Activated CD8-positive, alpha-beta memory T cell treated with anti-CD3 and anti-CD28 coated beads, Interleukin-2, amount 50 U/mL, for 1 hour (primary cell): ENCODE data around the gene AGK.
"Not testable (repeated sequence)": the region's sequence is repeated elsewhere in the genome, so short reads cannot be mapped to it uniquely, and the experiment has no call there.

Experiments
- DNase-seq: peaks from one replicate; pipeline ENCODE4 v3.0.0-alpha.2; 2020; ENCODE audit errors: extremely low read depth

AGK gene

DNA sequence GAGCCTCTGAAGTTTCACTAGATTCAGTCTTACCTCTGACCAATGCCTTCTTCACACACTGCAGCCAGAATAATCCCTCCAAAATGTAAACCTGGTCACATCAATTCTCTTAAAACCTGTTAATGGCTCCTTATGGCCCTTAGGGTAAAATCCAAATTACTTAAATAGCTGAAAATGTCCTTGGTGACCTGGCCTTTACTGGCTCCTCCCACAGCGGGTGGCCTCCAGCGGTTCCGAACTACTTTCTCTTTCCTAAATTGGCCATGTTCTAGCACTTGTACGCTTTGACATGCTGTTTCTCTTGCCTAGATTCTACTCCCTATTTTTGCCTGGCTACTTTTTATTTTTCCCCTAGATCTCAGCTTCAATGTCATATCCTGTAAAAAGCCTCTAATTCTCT lies 36.1 kb downstream of the AGK start:
- DNase-seq, result no peak

DNA sequence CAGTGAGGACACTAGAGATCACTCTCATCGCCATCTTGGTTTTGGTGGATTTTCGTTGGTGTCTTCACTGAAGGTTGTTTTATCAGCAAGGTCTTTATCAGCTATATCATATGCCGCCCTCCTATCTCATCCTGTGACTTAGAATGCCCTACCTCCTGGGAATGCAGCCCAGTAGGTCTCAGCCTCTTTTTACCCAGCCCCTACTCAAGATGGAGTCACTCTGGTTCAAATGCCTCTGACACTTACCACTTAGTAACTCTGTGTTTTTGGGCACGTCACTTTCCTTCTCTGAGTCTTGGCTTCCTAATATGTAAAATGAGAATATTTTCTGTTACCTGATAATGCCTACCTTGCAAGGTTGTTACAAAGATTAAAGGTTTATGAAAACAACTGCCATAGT lies 37.7 kb downstream of the AGK start:
- no peak for DNase-seq

DNA sequence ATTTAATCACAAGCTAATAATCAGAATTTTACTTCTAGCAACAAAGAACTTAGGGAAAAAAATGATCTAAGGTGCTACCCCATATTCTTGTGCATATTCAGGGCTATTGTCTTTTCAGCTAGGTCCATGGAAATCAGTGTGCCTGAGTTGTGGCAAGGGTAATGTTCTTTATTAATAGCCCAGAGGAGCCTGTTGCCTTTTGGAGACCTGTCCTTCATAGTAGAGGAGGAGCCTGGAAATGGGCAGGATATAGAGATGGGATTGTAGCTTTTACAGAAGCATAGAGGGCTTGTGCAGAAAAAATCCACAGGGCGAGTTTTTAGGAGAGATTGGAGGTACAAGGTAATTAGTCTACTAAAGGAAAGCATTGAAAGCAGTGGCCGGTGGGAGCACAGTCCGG lies 38.9 kb downstream of the AGK start:
- DNase-seq, result no peak

DNA sequence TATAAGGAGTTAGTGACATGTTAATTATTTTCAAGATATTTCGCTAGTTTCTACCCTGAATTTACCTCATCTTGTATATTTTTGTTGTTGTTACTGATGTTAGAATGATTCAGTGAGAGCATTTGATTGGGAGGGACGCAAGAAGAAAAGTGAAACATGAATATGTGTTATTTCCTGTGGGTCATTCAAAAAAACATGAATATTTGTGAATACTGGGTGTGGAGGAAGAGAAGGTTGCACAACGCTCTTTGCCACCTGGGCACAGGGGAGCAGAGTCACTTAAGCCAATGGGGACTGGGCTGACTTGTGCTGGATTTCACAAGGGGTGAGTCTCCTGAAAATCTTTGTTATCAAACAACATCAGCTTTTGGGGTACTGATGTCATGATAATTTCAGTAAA lies 39.5 kb downstream of the AGK start:
- no peak for DNase-seq

DNA sequence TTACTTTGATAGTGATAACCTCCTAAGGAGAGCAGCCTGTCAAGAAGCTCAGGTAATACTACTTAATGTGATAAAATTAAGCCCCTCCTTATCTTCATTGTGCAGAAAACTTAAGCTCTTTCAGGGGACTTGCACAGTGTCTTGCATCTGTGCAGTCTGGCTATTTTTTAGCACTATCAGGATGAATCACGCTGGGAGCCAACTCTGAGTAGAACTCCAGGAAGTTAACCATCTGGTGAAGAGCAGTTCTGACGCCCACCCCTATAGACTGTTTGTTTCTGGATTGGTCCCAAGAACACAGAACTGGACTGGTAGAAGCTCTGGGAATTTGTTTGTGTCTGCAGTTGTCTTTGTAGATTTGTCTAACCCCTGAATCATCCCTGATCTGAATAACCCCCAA lies 41.9 kb downstream of the AGK start:
- no peak for DNase-seq

DNA sequence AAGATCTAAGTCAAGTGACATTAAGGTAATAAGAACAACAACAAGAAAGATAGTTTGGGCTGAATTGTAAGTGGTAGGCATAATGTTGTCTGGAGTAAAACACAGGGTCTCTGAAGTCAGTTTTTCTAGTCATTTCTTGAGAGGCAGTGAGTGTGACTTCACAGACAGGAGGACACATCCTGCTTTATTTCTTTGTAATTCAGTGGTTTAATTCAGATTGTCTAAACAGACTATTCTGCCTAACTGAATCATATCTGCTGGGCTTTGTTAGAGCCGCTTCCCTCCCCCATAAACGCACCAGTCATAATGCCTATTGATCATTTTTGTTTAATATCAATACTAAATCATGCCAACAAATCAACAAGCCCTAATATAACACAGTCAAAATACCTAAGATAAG lies 46.8 kb downstream of the AGK start:
- DNase-seq, result no peak

DNA sequence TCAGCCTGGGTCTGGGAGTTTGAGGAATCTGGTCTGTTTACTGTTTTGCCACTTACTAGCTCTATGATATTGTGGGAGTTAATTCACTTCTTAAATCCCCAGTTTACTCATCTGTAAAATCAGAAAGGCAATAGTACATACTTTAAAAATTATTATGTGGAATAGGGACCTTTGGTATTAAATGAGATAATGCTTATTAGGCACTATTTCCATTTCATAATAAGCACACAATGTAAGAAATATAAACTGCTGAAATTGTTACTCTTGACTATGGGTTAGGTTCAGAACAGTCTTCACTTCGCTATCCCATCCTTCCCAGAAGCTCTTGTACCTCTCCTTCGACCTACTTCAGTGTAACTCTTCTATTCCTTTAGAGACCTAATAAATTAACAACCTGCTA lies 47.2 kb downstream of the AGK start:
- no peak for DNase-seq

DNA sequence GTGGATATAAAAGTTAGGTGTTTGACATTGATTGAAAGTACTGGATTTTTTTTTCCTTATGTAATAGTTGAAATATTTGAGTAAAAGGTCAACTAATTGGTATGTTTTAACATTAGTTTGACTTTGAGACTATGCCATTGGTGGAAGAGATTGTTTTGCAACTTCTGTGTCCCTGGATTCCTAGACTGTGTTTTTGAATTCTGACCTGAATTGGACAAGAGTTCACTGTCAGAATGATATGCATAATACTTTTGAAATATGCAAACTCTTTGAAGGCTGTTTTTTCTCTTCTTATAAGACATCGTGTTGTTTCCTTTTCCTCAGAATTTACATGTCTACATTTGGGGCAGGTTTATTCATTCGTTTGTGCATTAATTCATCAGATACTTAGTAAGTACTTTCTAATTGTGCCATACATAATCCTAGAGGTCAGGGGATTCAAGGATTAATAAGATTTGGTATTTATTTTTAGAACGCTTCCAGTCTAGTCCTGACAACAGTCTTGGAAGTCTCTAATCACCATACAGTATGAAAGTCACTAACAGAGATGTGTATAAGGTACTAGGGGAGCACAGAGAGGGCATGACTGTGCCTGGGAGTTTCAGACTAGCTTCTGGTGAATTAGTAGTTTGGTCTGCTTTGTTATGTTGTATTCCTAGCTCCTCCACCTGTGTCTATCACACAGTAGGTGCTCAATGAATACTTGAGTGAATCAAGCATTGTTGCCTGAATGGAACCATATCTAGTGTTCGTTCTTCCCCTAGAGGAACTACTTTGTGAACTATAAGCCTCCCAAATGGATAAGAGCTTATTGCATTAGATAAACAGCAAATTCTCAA lies 49.2 kb downstream of the AGK start:
- DNase-seq, result no peak

DNA sequence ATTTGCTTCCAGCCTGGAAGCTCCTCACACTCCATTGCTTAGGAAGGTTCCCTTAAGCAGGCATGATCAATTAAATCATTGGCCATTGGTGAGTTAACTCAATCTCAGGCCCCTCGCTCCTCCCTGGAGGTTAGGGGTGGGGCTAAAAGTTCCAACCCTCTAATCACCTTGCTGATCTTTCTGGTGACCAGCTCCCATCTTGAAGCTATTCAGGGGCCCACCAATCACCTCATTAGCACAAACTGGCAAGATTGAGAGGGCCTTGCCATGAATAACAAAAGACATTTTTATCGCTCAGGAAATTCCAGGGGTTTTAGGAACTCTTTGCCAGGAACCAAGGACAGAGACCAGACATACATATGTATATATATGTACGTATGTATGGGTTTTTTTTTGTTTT lies 58.4 kb downstream of the AGK start:
- no peak for DNase-seq

DNA sequence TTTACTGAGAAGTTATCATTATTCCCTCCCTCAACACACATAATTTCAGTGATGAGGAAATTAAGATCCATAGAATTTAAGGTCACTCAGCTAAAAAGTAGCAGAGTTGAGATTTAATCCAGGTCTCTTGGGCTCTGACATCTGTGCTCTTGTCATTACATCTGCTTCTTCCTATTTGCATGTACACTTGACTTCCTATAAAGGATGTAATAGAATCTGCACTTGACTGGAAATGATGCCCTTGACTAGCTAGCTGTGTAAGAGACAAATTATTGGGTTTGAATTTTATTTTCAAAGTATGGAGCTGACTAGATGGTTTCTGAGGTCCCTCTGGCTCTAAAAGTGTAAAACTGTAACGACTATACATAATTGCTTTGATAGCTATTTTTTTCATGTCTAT lies 59.5 kb downstream of the AGK start:
- no peak for DNase-seq

DNA sequence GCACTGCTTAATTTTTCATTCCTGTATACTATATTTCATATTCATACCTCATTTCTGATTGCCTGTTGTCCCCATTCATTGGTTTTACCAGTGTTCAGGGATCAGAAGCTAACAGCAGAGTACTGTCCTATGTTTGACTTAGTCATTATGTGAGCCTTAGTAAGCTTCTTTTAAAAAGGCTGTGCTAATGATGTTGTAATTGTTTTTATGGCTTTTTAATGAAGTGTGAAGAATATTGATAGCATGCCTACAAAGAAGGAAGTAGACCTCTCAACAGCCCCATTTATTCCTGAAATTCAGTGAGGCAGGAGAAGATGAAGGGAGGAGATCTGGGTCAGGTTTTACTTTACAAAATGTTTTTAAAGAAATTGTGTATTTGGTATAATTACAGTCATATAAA lies 61.7 kb downstream of the AGK start:
- DNase-seq, result no peak

DNA sequence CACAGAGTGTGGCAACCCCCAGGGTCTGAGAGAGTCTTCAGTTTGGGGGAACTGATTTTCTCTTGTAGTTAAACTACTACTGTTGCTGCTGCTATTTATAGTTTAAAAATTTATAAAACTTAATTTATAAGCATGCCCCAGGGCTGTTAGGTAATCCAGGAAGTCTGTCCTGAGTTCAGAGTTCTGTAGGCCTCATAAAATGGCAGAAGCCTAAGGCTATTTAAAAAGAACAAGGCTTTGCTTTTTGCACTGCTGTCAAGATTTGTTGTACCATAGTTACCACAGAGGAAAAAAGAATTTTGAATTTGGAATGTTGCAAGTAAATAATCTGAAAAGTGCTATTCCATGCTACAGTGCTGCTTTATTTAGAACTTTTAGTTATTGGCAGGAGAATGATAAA lies 66.1 kb downstream of the AGK start:
- no peak for DNase-seq

DNA sequence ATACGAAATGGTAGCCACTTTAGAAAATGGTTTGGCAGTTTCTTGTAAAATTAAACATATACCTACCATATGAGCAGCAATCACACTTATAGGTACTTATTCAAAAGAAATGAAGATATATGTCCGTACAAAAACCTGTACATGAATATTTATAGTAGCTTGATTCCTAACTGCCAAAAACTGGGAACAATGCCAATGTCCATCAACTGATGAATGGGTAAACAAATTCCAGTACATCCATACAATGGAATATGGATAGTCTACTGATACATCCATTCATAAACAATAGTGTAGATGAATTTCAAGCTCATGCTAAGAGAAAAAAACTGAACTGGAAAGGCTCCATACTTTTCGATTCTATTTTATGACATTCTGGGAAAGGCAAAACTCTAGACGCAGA lies 68.5 kb downstream of the AGK start:
- DNase-seq, result no peak

DNA sequence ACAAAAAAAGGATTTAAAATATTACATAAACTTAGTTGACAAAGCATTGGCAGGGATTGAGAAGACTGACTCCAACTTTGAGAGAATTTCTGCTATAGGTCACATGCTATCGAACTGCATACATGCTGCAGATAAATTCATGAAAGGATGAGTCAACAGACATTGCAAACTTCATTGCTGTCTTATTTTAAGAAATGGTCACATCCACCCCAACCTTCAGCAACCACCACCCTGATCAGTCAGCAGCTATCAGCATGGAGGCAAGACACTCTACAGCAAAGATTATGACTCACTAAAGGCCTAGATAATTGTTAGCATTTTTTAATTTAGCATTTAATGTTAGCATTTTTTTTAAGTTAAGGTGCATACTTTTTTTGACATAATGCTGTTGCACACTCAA lies 73.6 kb downstream of the AGK start:
- no peak for DNase-seq

DNA sequence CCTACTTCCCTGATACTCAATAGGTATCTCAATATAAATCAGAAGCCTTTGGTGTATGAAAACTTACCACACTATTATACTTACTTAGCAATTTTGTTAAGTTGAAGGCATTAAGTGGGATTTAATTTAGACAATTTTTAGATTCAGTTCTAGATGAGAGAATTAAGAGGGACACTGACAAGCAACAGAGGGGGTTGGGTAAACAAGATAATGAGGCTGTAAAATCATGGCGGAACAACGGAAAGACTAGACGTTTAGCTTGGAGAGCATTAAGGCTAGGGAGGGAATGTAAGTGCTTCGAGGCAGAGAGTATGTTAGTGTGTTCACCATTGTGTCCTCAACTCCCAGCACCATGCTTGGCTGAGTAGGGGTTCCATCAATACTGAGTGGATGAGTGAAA lies 79.4 kb downstream of the AGK start:
- DNase-seq, result no peak

DNA sequence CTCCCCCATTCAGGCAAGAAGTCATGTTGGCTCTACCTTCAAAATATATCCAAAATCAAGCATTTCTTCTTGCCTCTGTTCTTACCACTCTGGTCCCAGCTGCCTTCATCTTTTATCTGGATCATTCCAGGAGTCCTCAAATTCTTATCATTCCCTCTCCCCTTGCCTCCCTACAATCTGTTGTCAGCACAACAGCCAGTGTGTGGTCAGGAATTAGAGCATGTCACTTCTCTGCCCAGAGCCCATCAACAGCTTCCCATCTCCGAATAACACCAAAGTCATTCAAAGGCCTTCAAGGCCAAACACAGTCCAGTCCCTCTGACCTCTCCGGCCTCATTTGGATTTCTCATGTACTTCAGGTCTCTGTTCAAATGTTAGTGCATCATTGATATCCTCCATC lies 80.3 kb downstream of the AGK start:
- no peak for DNase-seq

DNA sequence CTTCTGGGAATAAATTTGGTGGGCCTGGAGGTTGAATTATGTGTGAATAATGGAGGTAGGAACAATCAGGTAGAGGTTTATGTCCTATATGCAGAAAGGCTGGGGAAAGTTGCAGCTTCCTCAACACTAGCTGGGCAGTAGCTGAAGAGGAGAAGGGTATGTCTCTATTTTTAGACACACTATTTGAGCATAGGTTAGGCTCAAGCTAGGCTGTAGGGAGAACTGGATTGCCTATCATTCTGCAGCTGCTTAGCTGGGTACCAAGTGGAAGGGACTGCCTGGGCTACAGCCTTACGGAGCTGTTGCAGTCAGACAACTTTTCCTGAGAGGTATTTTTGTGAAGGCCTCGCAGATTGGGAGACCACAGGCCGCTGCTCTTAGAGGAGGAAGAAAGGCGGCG lies 82.9 kb downstream of the AGK start:
- no peak for DNase-seq

DNA sequence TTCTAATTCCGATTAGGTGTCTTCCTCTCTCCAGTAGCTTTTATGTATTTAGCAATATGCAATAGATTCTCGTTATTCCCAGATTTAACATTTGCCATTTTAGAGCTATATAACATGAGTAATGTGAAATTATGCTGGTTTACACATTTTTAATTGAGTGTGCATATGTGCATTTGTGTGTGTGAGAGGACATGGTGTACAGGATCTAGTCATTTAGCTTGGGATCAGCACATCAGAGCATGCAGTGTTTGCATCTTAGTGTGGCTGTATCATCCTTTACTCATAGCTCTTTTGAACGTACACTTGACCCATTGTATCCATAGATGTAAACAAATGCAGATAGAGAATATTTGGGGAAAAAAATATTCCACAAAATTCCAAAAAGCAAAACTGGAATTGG lies 84.8 kb downstream of the AGK start:
- DNase-seq, result no peak

DNA sequence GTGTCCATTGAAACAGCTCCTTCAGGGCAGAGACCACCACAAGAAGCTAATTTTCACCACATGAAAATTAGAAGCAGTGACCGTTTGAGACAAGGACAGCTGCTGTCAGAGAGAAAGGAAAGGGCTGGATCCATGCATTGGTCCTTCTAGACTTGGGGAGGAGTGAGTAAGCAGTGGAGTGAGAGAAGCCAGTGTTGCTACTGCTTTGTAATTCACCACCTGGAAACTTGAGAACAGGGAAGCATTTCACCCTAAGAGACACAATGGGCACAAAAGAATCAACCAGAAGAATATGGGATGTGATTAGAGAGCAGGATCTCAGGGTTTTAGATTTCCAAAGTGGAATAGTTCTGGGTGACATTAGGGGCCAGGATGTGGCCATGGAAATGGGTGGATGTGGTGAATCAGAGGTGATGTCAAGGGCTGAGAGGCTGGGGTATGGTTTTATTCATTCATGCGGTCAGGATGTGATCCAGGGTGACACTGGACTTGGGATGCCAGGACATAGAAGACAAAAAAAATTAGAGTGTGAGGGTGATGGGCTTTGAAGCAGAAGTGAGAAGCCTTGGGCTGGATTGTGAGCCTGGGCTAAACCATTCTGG lies 89.1 kb downstream of the AGK start:
- DNase-seq, result no peak

DNA sequence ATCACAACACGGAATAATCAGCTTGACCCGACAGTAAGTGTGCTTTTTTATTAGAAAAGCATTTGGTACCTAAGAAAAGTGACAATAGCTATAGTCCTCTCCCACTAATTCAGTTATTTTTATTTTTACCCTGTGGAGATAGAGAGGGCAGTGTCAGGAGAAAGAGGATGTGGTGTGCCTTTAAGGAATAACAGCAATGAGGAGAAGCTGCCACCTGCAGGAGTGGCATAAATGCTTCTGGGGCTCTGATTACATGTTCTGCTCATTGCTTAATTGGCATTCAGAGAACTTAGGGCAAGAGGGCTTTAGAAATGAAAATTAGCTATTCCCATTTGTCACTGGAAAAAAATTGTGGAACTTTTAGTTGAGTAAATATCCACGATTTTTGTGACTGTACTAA lies 90.7 kb downstream of the AGK start:
- DNase-seq, result no peak

DNA sequence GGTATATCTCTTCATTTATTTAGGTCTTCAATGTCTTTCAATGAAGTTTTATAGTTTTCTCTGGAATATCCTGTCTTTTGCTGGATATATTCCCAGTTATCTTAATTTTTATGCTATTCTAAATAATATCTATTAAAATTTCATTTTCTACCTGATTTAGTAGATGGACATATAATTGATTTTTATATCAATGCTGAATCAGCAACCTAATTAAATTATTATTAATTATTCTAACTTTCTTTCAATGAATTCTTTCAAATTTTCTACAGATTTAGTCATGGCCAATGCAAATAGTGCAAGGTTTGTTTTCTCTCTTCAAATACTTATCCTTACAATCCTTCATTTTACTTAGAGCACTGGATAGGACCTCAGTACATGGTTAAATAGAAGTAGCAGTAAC lies 94.0 kb downstream of the AGK start:
- DNase-seq, result no peak

DNA sequence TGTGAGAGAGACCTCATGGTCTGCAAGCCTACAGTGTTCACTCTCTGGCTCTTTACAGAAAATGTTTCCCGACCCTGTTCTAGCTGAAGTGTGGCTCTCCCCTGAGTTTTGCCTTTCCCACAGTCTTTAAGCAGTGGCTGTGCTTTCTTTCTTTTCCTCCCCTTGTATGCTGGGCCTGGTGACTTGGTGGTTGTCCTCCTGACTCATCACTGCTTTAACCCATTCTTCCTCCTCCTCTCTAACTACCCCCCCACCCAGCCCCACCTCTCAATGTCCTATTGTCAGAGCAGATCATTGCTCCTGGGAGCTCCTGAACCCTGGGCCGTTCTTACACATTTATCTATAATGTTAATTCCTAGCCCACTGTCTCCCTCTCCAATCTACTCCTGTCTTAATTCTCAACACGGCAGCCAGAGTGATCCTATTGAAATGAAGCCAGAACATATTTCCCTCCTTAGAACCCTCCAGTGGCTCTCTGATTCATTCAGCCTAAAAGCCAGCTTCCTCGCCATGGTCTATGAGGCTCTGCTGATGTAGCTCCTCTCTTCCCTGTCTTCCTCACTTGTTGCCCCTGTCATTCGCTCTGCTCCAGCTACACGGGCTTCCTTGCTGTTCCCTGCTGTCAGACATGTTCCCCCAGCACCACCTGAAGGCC lies 95.7 kb downstream of the AGK start:
- no peak for DNase-seq

DNA sequence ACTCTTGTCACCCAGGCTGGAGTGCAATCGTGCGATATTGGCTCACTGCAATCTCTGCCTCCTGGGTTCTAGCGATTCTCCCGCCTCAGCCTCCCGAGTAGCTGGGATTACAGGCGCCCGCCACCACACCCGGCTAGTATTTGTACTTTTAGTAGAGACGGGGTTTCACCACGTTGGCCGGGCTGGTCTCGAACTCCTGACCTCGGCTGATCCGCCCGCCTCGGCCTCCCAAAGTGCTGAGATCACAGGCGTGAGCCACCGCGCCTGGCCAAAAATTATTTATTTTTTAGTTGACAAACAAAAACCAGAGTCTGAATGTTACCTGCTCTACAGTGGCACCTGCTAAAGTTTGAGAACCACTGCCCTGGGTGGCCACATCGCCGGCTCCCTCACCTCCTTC lies 96.5 kb downstream of the AGK start:
- not testable (repeated sequence) for DNase-seq
